Smooth muscle cell of the brain vasculature (primary cell): ENCODE measurements around the gene SIK3.
"Not testable (repeated sequence)": the region's sequence is repeated elsewhere in the genome, so short reads cannot be mapped to it uniquely, and the experiment has no call there.

Experiments
- DNase-seq: peaks from one replicate; pipeline ENCODE4 v3.0.0-alpha.2; 2012; ENCODE audit warnings: low read depth, low spot score

SIK3 gene

GRCh38 chr11:117045956-117046355 lies 52.3 kb downstream of the SIK3 start:
- no peak for DNase-seq

- DNase-seq = peak; percentile 37
These were observed 53.0 kb downstream of the SIK3 start for GRCh38 chr11:117045196-117045595.

- DNase-seq = no peak
These were observed 53.8 kb downstream of the SIK3 start for GRCh38 chr11:117044287-117045035.

GRCh38 chr11:117042689-117043088 lies 55.5 kb downstream of the SIK3 start:
- no peak for DNase-seq

GRCh38 chr11:117039900-117040299 lies 58.3 kb downstream of the SIK3 start:
- no peak for DNase-seq

- no peak for DNase-seq
These were observed 59.0 kb downstream of the SIK3 start for GRCh38 chr11:117039270-117039669.

GRCh38 chr11:117037975-117038350 lies 60.3 kb downstream of the SIK3 start:
- no peak for DNase-seq

- no peak for DNase-seq
These were observed 60.8 kb downstream of the SIK3 start for GRCh38 chr11:117037279-117037974.

- DNase-seq = no peak
These were observed 63.3 kb downstream of the SIK3 start for GRCh38 chr11:117034901-117035300.

GRCh38 chr11:117026593-117027330 lies 71.5 kb downstream of the SIK3 start:
- no peak for DNase-seq

- DNase-seq = not testable (repeated sequence)
These were observed 74.5 kb downstream of the SIK3 start for GRCh38 chr11:117023707-117024106.

GRCh38 chr11:117023178-117023577 lies 75.0 kb downstream of the SIK3 start:
- DNase-seq = no peak

- no peak for DNase-seq
These were observed 75.7 kb downstream of the SIK3 start for GRCh38 chr11:117022526-117022925.

- DNase-seq = no peak
These were observed 77.2 kb downstream of the SIK3 start for GRCh38 chr11:117020869-117021564.

GRCh38 chr11:117020287-117020686 lies 77.9 kb downstream of the SIK3 start:
- DNase-seq = no peak

GRCh38 chr11:117019871-117020270 lies 78.4 kb downstream of the SIK3 start:
- no peak for DNase-seq

- no peak for DNase-seq
These were observed 80.8 kb downstream of the SIK3 start for GRCh38 chr11:117017456-117017855.

- DNase-seq = no peak
These were observed 81.5 kb downstream of the SIK3 start for GRCh38 chr11:117016747-117017146.

- no peak for DNase-seq
These were observed 82.0 kb downstream of the SIK3 start for GRCh38 chr11:117016246-117016645.

- DNase-seq = no peak
These were observed 86.7 kb downstream of the SIK3 start for GRCh38 chr11:117011541-117011898.

- DNase-seq = peak; percentile 20
These were observed 87.3 kb downstream of the SIK3 start for GRCh38 chr11:117010808-117011540.
